Right lobe of liver (tissue), 6 donors: ENCODE measurements around the gene TENT5C. TPM values are rescaled to one million over a fixed set of nuclear protein-coding genes. Genes with fewer than 3 reads are reported as not detected.

Source experiments
- ATAC-seq, 4 donors: fragments of 200-7000 bp; cut with Tn5 transposase; one replicate each; pipeline ENCODE4 v1.9.1; 2020; ENCODE audit warnings: mild to moderate bottlenecking in 4 of 4, moderate library complexity in 4 of 4
- DNase-seq, 3 donors: peaks; one replicate each; pipeline ENCODE4 v3.0.0-alpha.2; 2020
- H3K27ac ChIP-seq, 3 donors: fragments of 200-600 bp; one replicate each; pipeline ENCODE4 v1.8.0; 2022
- H3K27me3 ChIP-seq, 2 donors: fragments of 200-600 bp; one replicate each; pipeline ENCODE4 v1.8.0; 2022
- H3K36me3 ChIP-seq, 4 donors: fragments of 200-600 bp; sonication (generic) in 1 of 4; one replicate each; pipeline versions ENCODE4 v1.5.1 to v1.8.0; 2017 to 2022; ENCODE audit warnings: control low read depth in 1 of 4
- H3K4me1 ChIP-seq, 4 donors: fragments of 200-600 bp; sonication (generic) in 1 of 4; one replicate each; pipeline versions ENCODE4 v1.5.1 to v1.8.0; 2017 to 2022; ENCODE audit warnings: control low read depth in 1 of 4
- H3K4me3 ChIP-seq, 3 donors: fragments of 200-600 bp; one replicate each; pipeline ENCODE4 v1.8.0; 2022
- H3K9me3 ChIP-seq, 4 donors: fragments of 200-600 bp; sonication (generic) in 1 of 4; one replicate each; pipeline versions ENCODE4 v1.5.1 to v1.8.0; 2017 to 2022; ENCODE audit warnings: control low read depth in 1 of 4
- CTCF ChIP-seq, 4 donors: fragments of 200-600 bp in 3 of 4; fragments of 450-650 bp in 1 of 4; IDR thresholded peaks; one replicate each; pipeline versions ENCODE4 v1.5.1 to v1.8.0; 2016 to 2022; ENCODE audit warnings: antibody characterized with exemption in 4 of 4, mild to moderate bottlenecking in 2 of 4
- POLR2A ChIP-seq: fragments of 450-650 bp; IDR thresholded peaks from one replicate; pipeline ENCODE4 v1.6.1; 2017; ENCODE audit warnings: antibody characterized with exemption, mild to moderate bottlenecking
- WGBS: methylation state at CpG from one replicate; pipeline ENCODE4 v1.1.6; 2018; ENCODE audit warnings: low coverage, low lambda C conversion rate; ENCODE audit not compliant: insufficient coverage; ENCODE audit errors: missing lambda C conversion rate; 5-methylcytosine and 5-hydroxymethylcytosine counted together
- intact Hi-C, 2 donors: fragments of 100-400 bp; cut with DNase I; formaldehyde crosslinking; loops; one replicate each; pipeline versions ENCODE4 v1.11.2 to v1.14.1; 2022
- total RNA-seq, 6 experiments: library from RNA; depleted of rRNA in 2 of 6; stranded (reverse); fragments of >200 nt in 2 of 6; fragmentation: NEBNext Ultra II Directional in 3 of 6; extraction: Animal tissue kit (Norgen Biotek cat#: 25700) in 3 of 6; gene quantifications; one replicate each; pipeline versions ENCODE4 v1.1.0 to v1.2.4, GENCODE V29; 2016 to 2023
- donor health status: DM: no; HTN: yes; CAD: no.
- donor health status: DM: no; HTN: no; CAD: no.
- donor health status: DM: no; HTN: no; CAD: no.
- donor health status: DM: no; HTN: yes; CAD: no.
- donor health status: DM: no; HTN: yes; CAD: no.

The TENT5C gene
- total RNA-seq, 6 experiments from 2014 or later, result 2.3 to 13.7 (median 3.0) TPM

GRCh38 chr1:117645343-117645742 is 39.5 kb downstream of the TENT5C start:
- DNase-seq, result no peak
- TF ChIP-seq POLR2A (no peak), CTCF (IDR thresholded peaks at IDR 0.05) (no peak)
- no peaks in the 10 kb centered on the region for H3K36me3 ChIP-seq
- H3K27ac ChIP-seq, result no peak overlapping the region
- H3K9me3 ChIP-seq, result no peaks in the 10 kb centered on the region
- no peak overlapping the region for H3K4me3 ChIP-seq
- no peaks in the 10 kb centered on the region for H3K4me1 ChIP-seq
- ATAC-seq, result no peak
- intact Hi-C loops, result no loop called here
- 79% methylated on average over 4 of the region's 4 CpGs for WGBS
- H3K27me3 ChIP-seq, result no peaks in the 10 kb centered on the region

GRCh38 chr1:117646007-117646811 is 40.4 kb downstream of the TENT5C start:
- Histone ChIP-seq H3K4me1 (no peaks in the 10 kb centered on the region), H3K4me3 (no peak overlapping the region), H3K27me3 (no peaks in the 10 kb centered on the region), H3K9me3 (no peaks in the 10 kb centered on the region), H3K36me3 (no peaks in the 10 kb centered on the region), H3K27ac (no peak overlapping the region)
- no peak for ATAC-seq
- TF ChIP-seq POLR2A (no peak), CTCF (IDR thresholded peaks at IDR 0.05) (no peak)
- intact Hi-C loops, result no loop called here
- DNase-seq, result no peak
- 81% methylated on average over 3 of the region's 10 CpGs for WGBS

- Histone ChIP-seq H3K9me3 (no peaks in the 10 kb centered on the region), H3K27ac (no peak overlapping the region), H3K36me3 (no peaks in the 10 kb centered on the region), H3K27me3 (no peaks in the 10 kb centered on the region), H3K4me3 (no peak overlapping the region), H3K4me1 (no peaks in the 10 kb centered on the region)
- no peak for ATAC-seq
- TF ChIP-seq POLR2A (no peak), CTCF (IDR thresholded peaks at IDR 0.05) (no peak)
- intact Hi-C loops, result no loop called here
- 64% methylated on average over 5 of the region's 12 CpGs for WGBS
- no peak for DNase-seq
Observed at GRCh38 chr1:117646956-117647355, 41.1 kb downstream of the TENT5C start.

- WGBS, result 40% methylated on average over 2 of the region's 2 CpGs
- ATAC-seq (no peak), DNase-seq (no peak)
- no peaks in the 10 kb centered on the region for H3K36me3 ChIP-seq
- H3K4me3 ChIP-seq, result no peak overlapping the region
- no peaks in the 10 kb centered on the region for H3K27me3 ChIP-seq
- TF ChIP-seq POLR2A, result no peak
- TF ChIP-seq CTCF (IDR thresholded peaks at IDR 0.05), result no peak
- no peak overlapping the region for H3K27ac ChIP-seq
- no peaks in the 10 kb centered on the region for H3K4me1 ChIP-seq
- intact Hi-C loops, result no loop called here
- H3K9me3 ChIP-seq, result no peaks in the 10 kb centered on the region
Observed at GRCh38 chr1:117648015-117648414, 42.2 kb downstream of the TENT5C start.
